Neural progenitor cell (in vitro differentiated cells): ENCODE measurements around the gene IL17D.

Source experiments
- CTCF ChIP-seq: fragments of 200-600 bp; sonication (generic); IDR thresholded peaks from 2 replicates; pipeline ENCODE4 v1.5.1; 2017; ENCODE audit warnings: antibody characterized with exemption, mild to moderate bottlenecking
- EZH2 ChIP-seq: fragments of 200-600 bp; sonication (generic); IDR thresholded peaks from 2 replicates; pipeline ENCODE4 v1.6.1; 2017; ENCODE audit warnings: antibody characterized with exemption, mild to moderate bottlenecking, moderate library complexity
- EZH2phosphoT487 ChIP-seq: fragments of 200-600 bp; sonication (generic); IDR thresholded peaks from 2 replicates; pipeline ENCODE4 v1.6.1; 2017; ENCODE audit warnings: antibody characterized with exemption

- no peak for TF ChIP-seq CTCF
- TF ChIP-seq EZH2phosphoT487: no peak
- no peak for TF ChIP-seq EZH2
These were observed 34.3 kb upstream of the IL17D start for GRCh38 chr13:20669162-20669561.
